ENCODE data around the gene PRICKLE2.
A peak's percentile ranks its signal among the peaks of the same experiment; 100 is the strongest.

Gene PRICKLE2

DNA sequence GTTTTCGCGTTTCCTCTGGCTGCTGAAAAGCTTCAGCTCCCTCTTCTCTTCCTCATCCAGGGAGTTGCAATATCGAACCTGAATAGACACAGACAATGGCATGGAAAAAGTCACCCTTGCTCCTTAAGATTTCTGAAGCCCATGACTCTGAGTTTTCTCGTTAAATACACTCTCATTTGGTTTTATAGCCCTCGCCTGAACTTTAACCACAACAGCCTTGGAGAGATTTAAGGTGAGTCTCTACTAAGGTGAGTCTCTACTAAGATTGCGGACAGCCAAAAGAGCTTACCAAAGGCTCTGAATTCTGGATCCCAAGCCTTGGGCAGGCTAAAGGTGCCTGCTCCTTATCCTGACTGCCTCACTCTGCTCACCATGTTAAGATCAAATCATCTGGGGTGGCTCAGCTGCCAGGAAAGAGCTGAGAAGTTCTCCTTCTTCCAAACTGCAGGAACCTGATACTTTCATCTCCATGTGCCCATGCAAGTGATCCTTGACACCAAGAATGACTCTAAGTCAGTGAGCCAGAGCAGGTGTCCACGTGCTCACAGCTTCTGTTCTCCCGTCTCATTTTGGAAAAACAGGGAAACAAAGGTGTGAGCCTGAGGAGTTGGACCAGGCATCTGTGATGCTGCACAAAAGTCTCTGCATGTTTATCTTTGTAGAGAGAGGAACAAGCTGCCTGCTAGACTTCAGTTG lies 65.1 kb downstream of the PRICKLE2 start:
- DNase-seq (ENCODE audit: low read depth, low spot score) = no peak

DNA sequence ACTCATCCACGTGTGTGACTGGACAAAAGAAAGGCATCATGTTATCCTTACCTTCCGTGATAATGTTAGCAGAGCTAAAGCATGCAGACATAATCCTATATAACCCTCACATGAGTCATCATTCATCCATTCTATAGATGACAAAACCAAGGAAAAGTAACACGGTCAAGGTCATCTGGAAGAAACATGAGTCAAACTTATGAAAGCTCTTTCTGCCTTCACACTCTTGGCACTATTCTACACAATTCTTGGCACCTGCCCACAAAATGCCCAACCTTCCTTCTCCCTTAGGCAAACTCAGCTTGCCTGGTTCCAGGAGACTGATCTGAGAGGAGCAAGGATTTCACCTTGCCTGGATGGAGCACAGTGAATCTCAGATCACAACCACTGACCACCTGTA lies 66.9 kb downstream of the PRICKLE2 start:
- no peak for DNase-seq (ENCODE audit: low read depth, low spot score)

DNA sequence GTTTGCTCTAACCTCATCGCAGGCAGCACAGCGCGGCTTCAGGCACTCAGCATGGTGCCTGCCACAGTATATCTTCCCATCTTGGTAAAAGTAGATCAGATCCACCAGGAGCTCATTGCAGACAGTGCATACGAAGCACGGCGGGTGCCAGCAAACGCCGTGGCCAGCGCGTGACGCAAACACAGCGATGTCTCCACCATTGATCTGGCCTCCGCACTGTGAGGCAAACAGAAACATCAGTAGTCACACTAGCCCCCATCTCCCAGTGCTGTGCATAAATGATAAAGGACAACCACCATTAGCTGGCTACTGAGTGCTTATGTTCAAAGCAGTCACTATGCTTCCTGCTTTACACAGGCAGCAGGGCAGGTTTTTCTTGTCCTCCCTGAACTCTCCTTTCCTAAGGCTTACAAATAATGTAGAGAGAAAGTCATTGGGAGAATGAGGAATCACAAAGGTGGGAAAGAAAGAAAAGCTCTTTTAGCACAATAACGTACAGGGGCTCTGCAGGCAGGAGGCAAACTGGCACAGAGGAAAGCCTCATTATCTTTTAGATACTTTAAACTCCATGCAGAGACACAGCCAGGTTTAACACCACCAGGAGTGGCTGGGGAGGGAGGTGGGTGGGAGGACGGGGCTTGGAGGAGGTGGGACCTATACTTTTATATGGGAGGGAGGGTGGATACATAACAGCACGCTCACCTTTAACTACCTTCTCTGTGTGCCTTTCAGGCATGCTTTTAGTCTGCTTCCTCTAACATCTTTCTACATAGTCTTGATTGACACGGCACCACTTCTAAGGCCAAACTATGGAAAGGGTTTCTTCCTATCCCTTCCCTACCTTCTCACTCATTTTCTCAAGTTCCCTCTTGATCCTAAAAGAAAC lies 67.9 kb downstream of the PRICKLE2 start:
- no peak for DNase-seq (ENCODE audit: low read depth, low spot score)

DNA sequence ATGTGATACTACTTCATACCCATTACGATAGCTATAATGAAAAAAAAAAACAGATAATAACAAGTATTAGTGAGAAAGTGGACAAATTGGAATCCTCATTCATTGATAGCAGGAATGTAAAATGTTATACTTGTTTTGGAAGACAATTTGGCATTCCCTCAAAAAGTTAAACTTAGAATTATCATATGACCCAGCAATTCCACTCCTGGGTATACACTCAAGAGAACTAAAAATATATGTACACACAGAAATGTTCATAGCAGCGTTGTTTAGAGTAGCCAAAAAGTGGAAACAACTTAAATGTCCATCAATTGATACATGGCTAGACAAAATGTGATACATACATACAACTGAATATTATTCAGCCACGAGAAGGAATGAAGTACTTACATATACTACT lies 69.9 kb downstream of the PRICKLE2 start:
- no peak for DNase-seq (ENCODE audit: low read depth, low spot score)

DNA sequence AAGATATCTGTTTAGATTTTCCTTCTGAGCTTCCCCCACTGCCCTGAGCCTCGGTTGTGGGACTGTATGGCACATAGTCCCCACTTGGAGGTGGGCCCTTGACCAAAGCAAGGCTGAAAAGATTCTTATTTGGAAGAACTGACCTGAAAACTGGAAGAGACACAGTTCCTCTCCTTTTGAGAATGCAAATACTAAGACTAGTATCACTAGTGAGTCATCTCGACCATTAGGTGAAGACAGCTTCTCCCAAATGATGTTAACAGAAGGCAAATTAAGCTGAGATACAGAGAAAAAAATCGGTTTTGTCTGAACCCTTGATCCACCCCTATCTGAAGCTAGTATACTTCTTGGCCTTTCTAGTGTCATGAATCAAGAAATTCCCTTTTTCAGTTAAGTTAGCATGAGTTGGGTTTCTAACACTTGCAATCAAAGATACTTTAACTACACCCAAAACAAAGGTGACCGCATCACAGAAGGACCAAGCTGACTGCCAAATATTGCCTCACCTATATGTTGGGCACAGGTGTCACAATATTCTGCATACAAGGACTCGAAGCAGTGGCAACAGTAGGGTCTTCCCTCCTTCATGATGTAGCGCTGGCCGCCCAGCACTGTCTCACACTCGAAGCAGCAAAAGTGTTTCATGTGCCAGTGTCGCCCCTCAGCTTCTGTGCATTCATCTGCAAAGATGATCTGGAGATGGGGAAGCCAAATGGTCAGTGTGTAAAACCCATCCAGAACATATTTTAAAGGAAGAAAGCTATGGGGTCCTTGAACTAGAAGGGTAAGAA lies 72.4 kb downstream of the PRICKLE2 start:
- DNase-seq (ENCODE audit: low read depth, low spot score) = no peak

DNA sequence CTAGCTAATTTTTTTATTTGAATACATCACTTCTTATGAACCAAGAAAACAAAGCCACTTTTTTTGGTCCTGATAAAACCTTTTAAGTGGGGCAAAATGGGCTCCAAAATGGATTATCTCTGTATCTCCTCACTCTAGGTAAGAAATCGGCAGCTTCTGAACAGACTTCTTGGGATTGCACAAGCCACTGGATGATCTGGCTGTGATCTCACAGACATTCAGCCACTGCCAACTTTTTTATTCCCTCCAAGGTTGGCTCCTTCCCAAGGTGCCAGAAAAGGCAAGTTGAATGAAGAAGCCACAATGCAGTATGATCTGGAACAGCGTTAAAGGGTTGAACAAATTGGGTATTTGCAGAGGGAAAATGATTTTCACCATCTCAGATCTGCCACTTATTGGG lies 73.2 kb downstream of the PRICKLE2 start:
- DNase-seq (ENCODE audit: low read depth, low spot score) = peak; percentile 73

DNA sequence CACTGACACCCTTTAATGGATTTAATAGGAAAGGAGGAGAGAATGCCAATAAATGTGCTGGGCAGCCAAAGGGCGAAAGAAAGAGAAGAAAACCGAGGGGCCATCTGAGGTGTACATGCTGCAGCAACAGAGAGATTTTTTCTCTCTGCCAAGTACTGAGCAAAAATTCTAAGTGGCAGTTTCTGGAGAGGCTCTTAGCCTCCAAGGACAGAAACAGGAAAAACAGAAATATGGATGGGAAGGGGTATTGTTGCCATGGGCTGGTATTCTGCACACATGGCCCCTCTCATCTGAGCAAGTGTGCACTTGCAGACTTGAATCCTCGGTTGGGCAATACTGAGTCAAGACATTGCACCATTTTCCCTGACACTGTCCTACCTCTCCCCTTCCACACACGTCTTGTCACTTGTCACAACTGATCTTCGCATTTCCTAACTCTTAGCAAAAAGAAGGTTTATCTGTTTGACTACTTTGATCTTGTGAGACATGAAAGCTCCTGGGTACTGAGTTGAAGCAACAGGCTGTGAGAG lies 73.9 kb downstream of the PRICKLE2 start:
- DNase-seq (ENCODE audit: low read depth, low spot score) = no peak

DNA sequence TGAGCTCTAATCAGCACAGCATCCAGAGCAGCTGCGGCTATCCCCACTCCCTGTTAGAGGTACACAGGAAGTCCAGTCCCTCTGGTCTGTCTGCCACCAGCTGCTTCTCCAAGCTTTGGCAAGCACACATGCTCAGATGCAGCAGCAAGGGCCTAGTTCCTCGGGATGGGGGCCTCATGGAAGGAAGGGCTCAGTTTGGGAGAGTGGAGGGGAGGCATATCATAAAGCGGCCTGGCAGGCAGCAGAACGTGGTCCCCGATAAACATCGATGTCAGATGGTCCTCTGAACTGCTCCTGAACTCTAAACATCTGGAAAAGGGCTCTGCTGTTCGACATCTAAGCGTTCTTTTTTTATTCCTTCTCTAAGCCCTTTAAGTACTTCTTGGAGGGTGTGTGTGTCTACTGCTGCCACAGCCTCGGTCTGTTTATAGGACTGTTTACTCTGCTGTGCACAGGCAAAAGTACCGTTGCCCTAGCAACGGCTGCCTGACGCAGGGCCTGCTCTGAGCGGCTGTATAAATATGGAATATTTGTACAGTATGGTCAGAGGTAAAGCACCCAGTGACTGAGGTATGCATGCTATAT lies 74.6 kb downstream of the PRICKLE2 start:
- peak; percentile 91 for DNase-seq (ENCODE audit: low read depth, low spot score)

DNA sequence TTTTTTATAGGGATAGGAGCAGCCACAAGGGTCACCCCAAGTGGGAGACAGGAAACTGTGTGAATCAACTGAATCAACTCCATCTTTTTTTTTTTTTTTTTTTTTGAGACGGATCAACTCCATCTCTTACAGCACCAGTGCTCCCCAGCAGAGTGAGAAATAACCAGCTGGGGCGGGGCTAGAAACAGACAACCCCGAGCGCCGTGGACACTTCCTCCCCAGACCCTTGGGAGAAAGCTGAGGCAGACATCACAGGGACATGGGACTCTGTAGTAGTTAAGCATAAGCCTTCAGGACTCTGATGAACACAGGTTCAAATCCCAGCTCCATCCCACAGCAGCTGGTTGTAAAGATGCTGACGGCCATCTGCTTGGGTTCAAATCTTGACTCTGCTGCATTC lies 75.4 kb downstream of the PRICKLE2 start:
- DNase-seq (ENCODE audit: low read depth, low spot score) = no peak

DNA sequence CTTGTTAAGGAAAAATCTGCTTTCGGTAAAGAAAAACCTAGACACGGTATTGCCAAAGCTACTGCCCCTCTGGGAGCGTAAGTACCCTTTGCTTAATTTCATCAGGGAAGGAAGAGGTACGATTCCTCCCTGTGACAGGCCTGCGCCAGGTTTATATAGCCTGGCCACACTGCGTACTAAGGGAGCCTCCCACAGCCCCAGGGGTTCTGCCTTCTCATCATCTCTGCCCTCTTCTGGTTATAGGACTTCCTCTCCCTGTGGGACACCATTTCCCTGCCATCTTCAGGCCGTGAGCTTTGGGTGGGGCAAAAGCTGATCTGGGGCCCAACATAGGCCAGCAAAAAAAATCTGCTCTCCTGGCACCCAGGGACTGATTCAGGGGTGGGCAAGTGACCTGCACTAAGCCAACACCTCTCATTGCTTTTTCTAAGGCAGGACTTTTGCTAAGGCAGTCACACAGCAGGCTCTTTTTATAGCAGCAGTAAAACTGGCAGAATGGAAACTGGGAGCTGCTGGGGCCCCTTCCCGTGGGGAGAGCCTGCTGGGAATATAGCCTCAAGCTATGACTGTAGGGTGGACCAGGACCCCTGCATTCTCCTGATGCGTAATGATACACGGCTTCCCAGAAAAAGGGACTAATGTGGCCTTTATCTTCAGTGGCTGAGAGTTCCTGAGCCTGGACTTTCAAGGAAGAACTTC lies 76.2 kb downstream of the PRICKLE2 start:
- no peak for DNase-seq (ENCODE audit: low read depth, low spot score)

DNA sequence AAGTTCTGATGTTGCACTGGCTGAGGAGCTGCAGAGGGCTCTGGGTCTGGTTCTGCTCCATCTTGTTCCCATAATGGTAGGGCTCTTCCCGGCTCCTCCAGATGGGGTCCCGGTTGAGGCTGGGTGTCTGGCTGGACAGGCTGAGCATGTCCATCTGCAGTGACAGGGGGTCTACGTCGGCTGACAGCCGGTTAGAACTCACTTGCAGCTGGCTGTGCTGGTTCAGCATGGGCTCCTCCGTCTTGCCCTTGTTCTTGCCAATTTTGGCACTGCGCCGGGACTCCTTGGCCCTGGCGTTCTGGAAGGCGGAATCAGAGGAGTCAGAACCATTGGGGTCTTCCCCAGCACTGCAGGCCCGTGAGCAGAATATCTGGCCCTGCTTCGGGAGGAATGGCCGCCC lies 78.1 kb downstream of the PRICKLE2 start:
- no peak for DNase-seq (ENCODE audit: low read depth, low spot score)

DNA sequence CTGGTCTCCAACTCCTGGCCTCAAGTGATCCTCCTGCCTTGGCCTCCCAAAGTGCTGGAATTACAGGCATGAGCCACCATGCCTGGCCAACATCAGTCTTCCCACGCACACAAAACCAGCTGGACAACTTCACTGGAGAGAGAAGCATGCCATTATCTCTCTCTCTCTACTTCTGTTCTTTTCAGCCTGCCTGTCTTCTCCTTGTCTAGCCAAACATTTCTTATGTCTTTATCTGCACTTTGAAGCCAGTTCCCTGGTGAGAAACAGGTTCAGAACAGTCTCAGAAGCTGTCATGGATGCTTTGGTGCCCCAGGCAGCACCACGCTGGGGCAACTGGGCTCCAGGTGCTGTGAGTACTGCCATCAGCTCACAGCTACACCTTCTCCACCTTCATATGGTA lies 79.8 kb downstream of the PRICKLE2 start:
- no peak for DNase-seq (ENCODE audit: low read depth, low spot score)

DNA sequence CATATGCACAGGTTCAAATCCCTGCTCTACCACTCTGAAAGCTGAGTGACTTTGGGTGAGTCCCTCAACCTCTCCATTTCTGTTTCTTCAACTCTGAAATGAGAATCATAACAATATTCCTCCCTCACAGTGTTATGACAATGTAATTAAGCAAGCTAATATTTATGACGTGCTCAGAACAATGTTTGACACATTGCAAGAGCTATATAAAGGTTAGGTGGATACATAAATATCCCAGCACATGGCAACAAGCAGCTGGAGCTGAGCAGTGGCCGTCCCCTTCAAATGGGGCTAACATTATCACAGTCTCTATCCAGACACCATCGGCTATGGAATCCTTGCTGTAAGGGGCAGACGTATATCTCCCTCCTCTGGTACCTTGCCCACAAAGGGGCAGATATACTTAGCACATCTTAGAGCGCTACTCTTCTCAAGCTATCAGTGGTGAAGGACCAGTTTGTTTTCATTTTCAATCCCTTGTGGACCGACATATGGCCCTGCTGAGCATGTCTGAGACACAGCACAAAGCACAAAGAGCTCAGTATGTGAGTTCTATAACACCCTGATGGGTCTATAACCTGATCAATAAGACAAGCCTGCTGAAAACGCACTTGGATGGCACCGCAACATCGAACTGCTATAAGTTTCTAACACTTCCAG lies 80.9 kb downstream of the PRICKLE2 start:
- DNase-seq (ENCODE audit: low read depth, low spot score) = no peak

DNA sequence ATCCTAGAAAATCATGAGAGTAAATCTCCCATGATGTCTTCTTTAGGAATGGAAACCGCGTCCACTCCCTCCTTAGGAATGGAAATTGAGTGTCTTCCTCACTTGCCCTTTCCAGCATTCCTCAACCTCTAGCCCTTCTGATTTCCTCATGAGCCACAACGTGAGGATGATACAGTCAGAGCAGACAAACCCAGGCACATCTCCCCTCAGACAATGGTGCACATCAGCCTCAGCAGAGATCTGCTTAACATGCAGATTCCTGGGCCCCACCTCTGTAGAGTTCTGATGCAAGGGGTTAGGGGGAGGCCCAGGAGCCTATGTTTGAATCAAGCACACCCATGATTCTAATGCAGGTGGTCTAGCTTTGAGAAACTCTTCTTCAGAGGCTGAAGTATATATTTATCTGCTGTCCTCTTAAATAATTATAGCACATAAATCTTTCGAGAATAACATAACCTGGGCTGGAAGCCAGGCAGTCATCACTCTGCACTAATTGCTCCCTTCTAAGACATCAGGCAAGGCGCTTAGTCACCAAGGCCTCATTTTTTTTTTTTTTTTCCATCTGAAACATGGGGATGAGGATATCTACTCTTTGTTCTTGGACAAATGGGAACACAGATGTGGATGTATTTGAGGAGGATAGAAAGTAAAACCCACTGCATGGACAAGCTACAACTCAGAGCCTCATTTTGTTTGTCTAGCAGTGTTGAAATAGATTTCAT lies 81.7 kb downstream of the PRICKLE2 start:
- peak; percentile 62 for DNase-seq (ENCODE audit: low read depth, low spot score)

DNA sequence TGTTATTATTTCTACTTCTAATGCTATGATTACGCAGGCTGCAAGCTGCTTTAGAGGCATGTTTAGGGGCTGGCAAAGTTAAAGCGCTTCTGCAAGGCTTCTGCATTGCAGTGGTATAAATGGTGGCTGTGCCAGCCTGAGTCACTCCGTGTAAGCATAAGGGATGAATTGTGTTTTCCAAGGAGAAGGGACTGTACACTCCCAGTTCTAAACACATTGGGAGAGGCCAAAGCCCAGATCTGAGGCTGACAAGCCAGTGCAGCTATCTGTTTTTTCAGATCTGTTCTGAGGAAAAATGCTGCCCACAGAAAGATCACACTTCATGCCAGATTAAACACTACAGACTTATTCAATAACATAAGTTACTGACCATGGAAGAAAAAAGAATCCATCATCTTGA lies 83.8 kb downstream of the PRICKLE2 start:
- peak; percentile 71 for DNase-seq (ENCODE audit: low read depth, low spot score)

DNA sequence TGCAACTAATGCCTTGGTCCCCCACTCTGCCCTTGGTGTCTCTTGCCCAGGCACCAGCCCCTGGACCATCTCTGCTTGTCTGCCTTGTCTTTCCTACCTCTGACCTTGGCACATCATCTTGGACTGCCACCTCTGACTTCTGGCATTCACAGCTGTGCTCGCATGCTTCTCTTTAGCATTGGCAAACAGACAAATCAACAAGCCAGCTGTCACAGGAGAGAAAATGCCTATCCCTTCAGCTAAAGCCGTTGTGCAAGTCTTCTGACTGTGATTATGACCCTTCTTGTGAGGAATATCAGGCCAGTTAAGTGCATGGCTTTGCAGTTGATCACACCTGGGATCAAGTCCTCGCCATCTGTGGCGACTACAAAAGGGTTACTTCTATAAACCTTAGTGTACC lies 84.6 kb downstream of the PRICKLE2 start:
- DNase-seq (ENCODE audit: low read depth, low spot score) = no peak

DNA sequence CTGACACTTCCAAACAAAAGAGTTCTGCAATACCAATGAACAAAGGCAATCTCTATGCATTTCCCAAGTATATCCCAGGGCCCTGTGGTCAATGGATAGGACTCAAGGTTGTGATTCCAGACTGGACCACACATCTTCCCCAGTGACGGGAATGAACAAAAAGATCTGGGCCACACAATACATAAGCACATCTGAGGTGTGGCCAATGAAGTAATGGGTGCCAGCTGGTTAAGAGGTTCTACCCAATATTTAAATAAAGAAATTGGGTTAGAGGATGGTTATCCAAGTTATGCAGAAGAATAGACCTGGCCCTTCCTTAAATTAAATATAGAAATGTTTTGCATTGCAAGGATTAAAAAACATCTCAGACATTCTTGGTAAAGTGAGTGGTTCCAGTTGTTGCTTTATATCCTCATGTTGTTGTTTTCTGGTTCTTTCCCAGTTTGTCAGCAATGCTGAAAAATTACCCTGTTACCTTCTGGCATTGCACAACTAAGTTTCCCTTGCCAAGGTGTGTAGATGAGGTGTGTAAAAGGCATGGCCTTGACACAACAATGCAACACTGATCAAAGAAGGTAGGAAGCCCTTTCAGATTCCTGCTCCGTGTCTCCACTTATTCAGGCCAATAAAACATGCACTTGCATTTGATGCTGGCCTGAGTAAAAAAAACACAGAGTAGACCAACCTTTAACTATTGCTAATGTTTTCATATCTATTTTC lies 86.5 kb downstream of the PRICKLE2 start:
- DNase-seq (ENCODE audit: low read depth, low spot score) = no peak

DNA sequence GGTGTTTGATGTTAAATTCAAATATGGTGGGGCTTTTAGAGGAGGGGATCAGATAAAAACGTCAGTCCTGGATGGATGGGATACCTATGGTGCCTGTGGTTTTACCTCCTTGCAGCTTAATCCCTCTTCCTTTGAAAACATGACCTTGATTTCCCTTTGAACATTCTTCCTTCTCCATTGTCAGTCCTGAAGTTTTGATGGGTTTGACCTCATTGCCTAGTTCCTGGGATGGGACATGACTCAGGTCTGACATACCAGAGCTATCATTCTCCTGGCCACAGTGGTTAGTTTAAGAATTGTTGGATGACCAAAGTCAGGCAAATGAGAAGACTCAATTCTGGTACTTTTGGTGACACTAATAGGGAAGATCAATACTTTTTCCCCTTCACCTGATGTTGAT lies 87.2 kb downstream of the PRICKLE2 start:
- DNase-seq (ENCODE audit: low read depth, low spot score) = peak; percentile 46

DNA sequence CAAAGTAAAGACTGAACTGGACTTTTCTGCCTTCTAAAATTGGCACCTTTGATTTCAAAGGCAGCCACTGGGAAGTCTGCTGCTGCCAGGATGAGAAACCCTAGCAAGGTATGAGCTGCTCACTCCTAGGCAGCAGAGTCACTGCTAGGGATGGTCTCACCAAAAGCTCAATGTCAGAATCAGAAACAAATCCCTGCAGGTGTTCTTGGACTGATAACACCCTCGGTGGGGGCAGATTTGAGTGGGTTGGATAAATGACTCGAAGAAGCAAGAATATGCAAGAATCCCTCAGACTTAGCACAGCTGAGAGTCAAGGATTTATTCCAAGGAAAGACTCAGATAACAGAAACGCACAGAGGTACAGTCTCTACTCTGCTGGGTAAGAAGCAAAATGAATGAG lies 90.4 kb downstream of the PRICKLE2 start:
- DNase-seq (ENCODE audit: low read depth, low spot score) = no peak

Measured in astrocyte of the hippocampus (primary cell).